Peyer's patch (tissue), 4 donors: ENCODE measurements around the gene CSNK1G1.

Experiments
- CTCF ChIP-seq, 6 experiments: fragments of 450-650 bp in 4 of 6; fragments of 200-600 bp in 2 of 6; sonication (generic) in 1 of 6; IDR thresholded peaks; one replicate each; pipeline ENCODE4 v1.5.1; 2017 to 2019; ENCODE audit warnings: antibody characterized with exemption in 6 of 6, mild to moderate bottlenecking in 3 of 6, moderate library complexity in 1 of 6
- POLR2A ChIP-seq, 2 donors: fragments of 450-650 bp; IDR thresholded peaks; one replicate each; pipeline ENCODE4 v1.5.1; 2017; ENCODE audit warnings: antibody characterized with exemption in 2 of 2, mild to moderate bottlenecking in 2 of 2, moderate library complexity in 2 of 2

DNA sequence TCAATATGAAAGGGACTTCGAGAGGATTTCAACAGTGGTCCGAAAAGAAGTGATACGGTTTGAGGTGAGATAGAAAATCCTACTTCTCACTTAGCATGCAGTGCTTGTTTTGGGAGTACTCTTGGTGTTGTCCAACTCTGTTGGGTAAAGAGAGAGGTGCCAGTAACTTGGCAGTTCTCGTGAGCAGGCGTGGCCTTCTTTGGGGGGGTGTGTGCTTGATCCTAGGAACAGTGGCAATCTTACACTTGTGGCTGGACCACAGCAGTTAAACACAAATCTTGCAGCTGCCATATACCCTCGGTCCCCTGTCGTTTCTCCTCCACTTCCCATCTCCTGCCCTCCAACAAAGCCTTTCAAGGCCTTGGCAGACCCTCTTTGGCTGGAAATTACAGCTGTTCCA, 219.6 kb downstream of the CSNK1G1 start:
- TF ChIP-seq POLR2A (IDR thresholded peaks at IDR 0.05) (no peak), CTCF (IDR thresholded peaks at IDR 0.05) (no peak)
